ENCODE measurements around the gene CRISPLD2.
A peak's percentile ranks its signal among the peaks of the same experiment; 100 is the strongest.

The CRISPLD2 gene

DNA sequence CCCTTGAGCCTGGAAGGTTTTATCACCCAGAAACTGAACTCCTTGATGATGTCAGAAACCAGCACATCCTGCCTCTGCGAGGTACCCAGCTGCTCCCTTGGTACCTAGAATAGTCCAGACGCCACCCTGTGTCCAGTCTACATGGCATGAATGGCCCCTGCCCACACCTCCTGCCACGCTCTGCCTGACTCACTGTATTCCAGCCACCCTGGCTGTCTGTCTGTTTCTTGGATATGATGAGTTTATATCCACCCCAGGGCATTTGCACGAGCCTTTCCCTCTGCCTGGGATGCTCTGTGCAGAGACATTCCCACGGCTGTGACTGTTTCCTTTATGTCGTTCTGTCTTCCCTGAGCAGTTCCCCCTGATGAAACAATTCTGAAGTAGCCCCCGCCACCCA lies 68.7 kb downstream of the CRISPLD2 start:
- H3K4ac ChIP-seq (ENCODE audit: low read length): no peak overlapping the region
- H3K23ac ChIP-seq (ENCODE audit: low read depth, low read length, poor library complexity): no peak overlapping the region
- no peak overlapping the region for H3K9ac ChIP-seq (ENCODE audit: low read depth, low read length, poor library complexity)
- H4K91ac ChIP-seq (ENCODE audit: low read depth, low read length, poor library complexity): no peak overlapping the region
- no peaks in the 10 kb centered on the region for H3K79me1 ChIP-seq (ENCODE audit: low read depth, low read length)
- H2BK15ac ChIP-seq (ENCODE audit: low read length): no peak overlapping the region
- no peak overlapping the region for H2AK5ac ChIP-seq (ENCODE audit: low read depth, low read length)
- H3K4me3 ChIP-seq (ENCODE audit: low read length in 2 of 2): no peak overlapping the region
- H2BK5ac ChIP-seq (ENCODE audit: low read length): no peak overlapping the region
- no peak overlapping the region for H2BK12ac ChIP-seq (ENCODE audit: low read length)
- no peaks in the 10 kb centered on the region for H3K36me3 ChIP-seq (replicated peaks in 1 of 2; ENCODE audit: control insufficient read depth in 2 of 2, insufficient read depth in 2 of 2, low read length in 2 of 2)
- peaks cover 10 to 12% of the 10 kb centered on the region in 2 donors for H3K4me1 ChIP-seq (ENCODE audit: control insufficient read depth in 2 of 2, insufficient read depth in 1 of 2, low read depth in 1 of 2, low read length in 2 of 2)
- no peak overlapping the region for H4K8ac ChIP-seq (ENCODE audit: low read depth, low read length)
- H3K9me3 ChIP-seq (replicated peaks in 1 of 2; ENCODE audit: control insufficient read depth in 2 of 2, insufficient read depth in 1 of 2, low read depth in 1 of 2, low read length in 2 of 2): peaks cover 0 to 1% of the 10 kb centered on the region in 2 donors
- H3K4me2 ChIP-seq (ENCODE audit: insufficient read depth, low read length, poor library complexity, severe bottlenecking): no peak overlapping the region
- H2AFZ ChIP-seq (ENCODE audit: low read length): no peak overlapping the region
- no peaks in the 10 kb centered on the region for H3K27me3 ChIP-seq (ENCODE audit: control insufficient read depth in 3 of 3, insufficient read depth in 3 of 3, low read depth in 1 of 3, low read length in 3 of 3)
- H3K14ac ChIP-seq (ENCODE audit: low read length): no peak overlapping the region
- no peak overlapping the region for H3K18ac ChIP-seq (ENCODE audit: low read length)
- no CpG with 5 or more reads among the region's 7 CpGs for WGBS, 2 donors (ENCODE audit: extremely low coverage in 2 of 2, insufficient read length in 2 of 2, insufficient replicate concordance in 1 of 2)
- no peak overlapping the region for H2BK120ac ChIP-seq (ENCODE audit: low read depth, low read length)
- no peak for DNase-seq (ENCODE audit: low spot score)
- no peak overlapping the region for H3K27ac ChIP-seq (replicated peaks; ENCODE audit: low read length)

GRCh38 chr16:84889066-84889465 lies 69.3 kb downstream of the CRISPLD2 start:
- Histone ChIP-seq H3K23ac (ENCODE audit: low read depth, low read length, poor library complexity) (peak overlapping the region; percentile 29), H2AFZ (ENCODE audit: low read length) (no peak overlapping the region), H3K4me3 (ENCODE audit: low read length in 2 of 2) (no peak overlapping the region), H4K8ac (ENCODE audit: low read depth, low read length) (no peak overlapping the region), H2AK5ac (ENCODE audit: low read depth, low read length) (peak overlapping the region; percentile 20), H3K27ac (replicated peaks; ENCODE audit: low read length) (no peak overlapping the region), H3K9ac (ENCODE audit: low read depth, low read length, poor library complexity) (no peak overlapping the region), H2BK5ac (ENCODE audit: low read length) (no peak overlapping the region), H3K9me3 (replicated peaks in 1 of 2; ENCODE audit: control insufficient read depth in 2 of 2, insufficient read depth in 1 of 2, low read depth in 1 of 2, low read length in 2 of 2) (peaks cover 0 to 4% of the 10 kb centered on the region in 2 donors), H2BK15ac (ENCODE audit: low read length) (no peak overlapping the region), H3K4me1 (ENCODE audit: control insufficient read depth in 2 of 2, insufficient read depth in 1 of 2, low read depth in 1 of 2, low read length in 2 of 2) (peaks cover 10 to 12% of the 10 kb centered on the region in 2 donors), H2BK120ac (ENCODE audit: low read depth, low read length) (no peak overlapping the region), H3K18ac (ENCODE audit: low read length) (peak overlapping the region; percentile 31), H3K14ac (ENCODE audit: low read length) (no peak overlapping the region), H4K91ac (ENCODE audit: low read depth, low read length, poor library complexity) (no peak overlapping the region), H3K4me2 (ENCODE audit: insufficient read depth, low read length, poor library complexity, severe bottlenecking) (no peak overlapping the region), H2BK12ac (ENCODE audit: low read length) (no peak overlapping the region), H3K79me1 (ENCODE audit: low read depth, low read length) (no peaks in the 10 kb centered on the region), H3K4ac (ENCODE audit: low read length) (no peak overlapping the region), H3K36me3 (replicated peaks in 1 of 2; ENCODE audit: control insufficient read depth in 2 of 2, insufficient read depth in 2 of 2, low read length in 2 of 2) (no peaks in the 10 kb centered on the region), H3K27me3 (ENCODE audit: control insufficient read depth in 3 of 3, insufficient read depth in 3 of 3, low read depth in 1 of 3, low read length in 3 of 3) (no peaks in the 10 kb centered on the region)
- no peak for DNase-seq (ENCODE audit: low spot score)
- no CpG with 5 or more reads among the region's 12 CpGs for WGBS, 2 donors (ENCODE audit: extremely low coverage in 2 of 2, insufficient read length in 2 of 2, insufficient replicate concordance in 1 of 2)

DNA sequence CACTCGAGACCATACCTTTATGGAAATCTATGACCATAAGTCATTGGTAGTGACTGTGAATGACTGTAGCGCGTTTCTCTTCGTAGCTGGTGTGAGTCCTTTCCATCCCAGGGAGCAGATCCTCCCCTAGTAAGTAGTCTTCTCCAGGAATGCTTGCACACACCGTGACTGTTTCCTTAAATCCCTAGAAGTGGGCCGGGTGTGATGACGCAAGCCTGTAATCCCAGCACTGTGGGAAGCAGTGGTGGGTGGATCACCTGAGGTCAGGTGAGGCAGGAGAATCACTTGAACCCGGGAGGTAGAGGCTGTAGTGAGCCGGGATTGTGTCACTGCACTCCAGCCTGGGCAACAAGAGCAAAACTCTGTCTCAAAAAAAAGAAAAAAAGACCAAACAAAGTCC lies 70.6 kb downstream of the CRISPLD2 start:
- no peak for DNase-seq (ENCODE audit: low spot score)
- WGBS, 2 donors (ENCODE audit: extremely low coverage in 2 of 2, insufficient read length in 2 of 2, insufficient replicate concordance in 1 of 2): no CpG with 5 or more reads among the region's 9 CpGs
- peak overlapping the region; percentile 49 for H4K8ac ChIP-seq (ENCODE audit: low read depth, low read length)
- H3K79me1 ChIP-seq (ENCODE audit: low read depth, low read length): no peaks in the 10 kb centered on the region
- H3K4me3 ChIP-seq (ENCODE audit: low read length in 2 of 2): no peak overlapping the region
- no peak overlapping the region for H3K18ac ChIP-seq (ENCODE audit: low read length)
- H3K9ac ChIP-seq (ENCODE audit: low read depth, low read length, poor library complexity): no peak overlapping the region
- no peak overlapping the region for H3K4ac ChIP-seq (ENCODE audit: low read length)
- H3K27ac ChIP-seq (replicated peaks; ENCODE audit: low read length): no peak overlapping the region
- H3K9me3 ChIP-seq (replicated peaks in 1 of 2; ENCODE audit: control insufficient read depth in 2 of 2, insufficient read depth in 1 of 2, low read depth in 1 of 2, low read length in 2 of 2): peaks cover 0 to 4% of the 10 kb centered on the region in 2 donors
- no peak overlapping the region for H3K23ac ChIP-seq (ENCODE audit: low read depth, low read length, poor library complexity)
- H3K4me1 ChIP-seq (ENCODE audit: control insufficient read depth in 2 of 2, insufficient read depth in 1 of 2, low read depth in 1 of 2, low read length in 2 of 2): peaks cover under 1 to 2% of the 10 kb centered on the region in 2 donors
- H2BK120ac ChIP-seq (ENCODE audit: low read depth, low read length): no peak overlapping the region
- H2BK5ac ChIP-seq (ENCODE audit: low read length): no peak overlapping the region
- H3K14ac ChIP-seq (ENCODE audit: low read length): no peak overlapping the region
- no peak overlapping the region for H2AFZ ChIP-seq (ENCODE audit: low read length)
- H3K36me3 ChIP-seq (replicated peaks in 1 of 2; ENCODE audit: control insufficient read depth in 2 of 2, insufficient read depth in 2 of 2, low read length in 2 of 2): no peaks in the 10 kb centered on the region
- H3K4me2 ChIP-seq (ENCODE audit: insufficient read depth, low read length, poor library complexity, severe bottlenecking): no peak overlapping the region
- no peak overlapping the region for H2BK15ac ChIP-seq (ENCODE audit: low read length)
- no peak overlapping the region for H2BK12ac ChIP-seq (ENCODE audit: low read length)
- H2AK5ac ChIP-seq (ENCODE audit: low read depth, low read length): no peak overlapping the region
- H4K91ac ChIP-seq (ENCODE audit: low read depth, low read length, poor library complexity): no peak overlapping the region
- H3K27me3 ChIP-seq (ENCODE audit: control insufficient read depth in 3 of 3, insufficient read depth in 3 of 3, low read depth in 1 of 3, low read length in 3 of 3): no peaks in the 10 kb centered on the region

DNA sequence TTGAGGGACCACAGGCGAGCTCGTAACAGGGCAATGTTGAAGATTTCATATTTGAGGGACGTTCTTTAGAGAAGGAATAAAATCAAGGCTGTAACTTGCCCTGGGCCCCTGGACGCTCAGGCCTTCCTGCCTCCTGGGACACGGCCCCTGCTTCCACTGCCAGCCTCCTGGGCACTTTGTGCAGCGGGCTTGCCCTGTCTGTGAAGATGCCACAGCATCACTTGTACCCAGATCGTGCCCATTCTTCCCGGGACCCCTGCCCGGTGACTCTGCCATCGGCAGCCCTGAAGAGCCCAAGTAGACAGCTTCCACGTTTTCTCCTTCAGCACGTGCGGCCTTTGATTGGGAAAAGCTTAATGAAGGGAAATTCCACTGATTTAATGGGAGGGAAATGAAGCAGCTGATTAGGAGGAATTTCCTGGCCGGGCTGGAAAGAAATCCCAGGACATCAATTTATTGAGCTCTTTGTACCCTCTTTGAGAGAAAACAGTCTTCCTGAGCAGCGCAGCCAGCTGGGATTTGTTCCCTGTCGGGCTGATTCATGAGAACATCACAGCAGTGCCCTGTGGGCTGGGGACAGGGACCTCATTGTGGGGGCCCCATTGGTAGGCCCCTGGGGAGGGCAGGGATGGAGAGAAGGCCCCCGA lies 71.5 kb downstream of the CRISPLD2 start:
- no peak overlapping the region for H2BK120ac ChIP-seq (ENCODE audit: low read depth, low read length)
- H3K27me3 ChIP-seq (ENCODE audit: control insufficient read depth in 3 of 3, insufficient read depth in 3 of 3, low read depth in 1 of 3, low read length in 3 of 3): no peaks in the 10 kb centered on the region
- no peak overlapping the region for H3K4me2 ChIP-seq (ENCODE audit: insufficient read depth, low read length, poor library complexity, severe bottlenecking)
- H2BK5ac ChIP-seq (ENCODE audit: low read length): no peak overlapping the region
- peak overlapping the region; percentile 8 for H2AK5ac ChIP-seq (ENCODE audit: low read depth, low read length)
- no CpG with 5 or more reads among the region's 17 CpGs for WGBS, 2 donors (ENCODE audit: extremely low coverage in 2 of 2, insufficient read length in 2 of 2, insufficient replicate concordance in 1 of 2)
- no peak overlapping the region for H2BK12ac ChIP-seq (ENCODE audit: low read length)
- H3K9ac ChIP-seq (ENCODE audit: low read depth, low read length, poor library complexity): no peak overlapping the region
- no peak overlapping the region for H2BK15ac ChIP-seq (ENCODE audit: low read length)
- peaks cover 0 to 4% of the 10 kb centered on the region in 2 donors for H3K9me3 ChIP-seq (replicated peaks in 1 of 2; ENCODE audit: control insufficient read depth in 2 of 2, insufficient read depth in 1 of 2, low read depth in 1 of 2, low read length in 2 of 2)
- no peak overlapping the region for H3K4ac ChIP-seq (ENCODE audit: low read length)
- no peak overlapping the region for H2AFZ ChIP-seq (ENCODE audit: low read length)
- peak overlapping the region; percentile 70 for H3K18ac ChIP-seq (ENCODE audit: low read length)
- H3K23ac ChIP-seq (ENCODE audit: low read depth, low read length, poor library complexity): no peak overlapping the region
- H3K14ac ChIP-seq (ENCODE audit: low read length): peak overlapping the region; percentile 0
- no peak for DNase-seq (ENCODE audit: low spot score)
- H3K36me3 ChIP-seq (replicated peaks in 1 of 2; ENCODE audit: control insufficient read depth in 2 of 2, insufficient read depth in 2 of 2, low read length in 2 of 2): no peaks in the 10 kb centered on the region
- peaks cover 0 to 2% of the 10 kb centered on the region in 2 donors for H3K4me1 ChIP-seq (ENCODE audit: control insufficient read depth in 2 of 2, insufficient read depth in 1 of 2, low read depth in 1 of 2, low read length in 2 of 2)
- H3K4me3 ChIP-seq (ENCODE audit: low read length in 2 of 2): no peak overlapping the region
- no peak overlapping the region for H4K8ac ChIP-seq (ENCODE audit: low read depth, low read length)
- H4K91ac ChIP-seq (ENCODE audit: low read depth, low read length, poor library complexity): no peak overlapping the region
- H3K27ac ChIP-seq (replicated peaks; ENCODE audit: low read length): peak overlapping the region; percentile 37
- H3K79me1 ChIP-seq (ENCODE audit: low read depth, low read length): no peaks in the 10 kb centered on the region
